Endothelial cell (in vitro differentiated cells): ENCODE measurements around the gene FKBP9. TPM values are rescaled to one million over a fixed set of nuclear protein-coding genes. Genes with fewer than 3 reads are reported as not detected.

Experiments
- DNase-seq: peaks from one replicate; pipeline ENCODE4 v3.0.0; 2021; ENCODE audit warnings: low spot score
- H3K27ac Mint-ChIP-seq: one replicate; pipeline ENCODE4 v1.8.0; 2021; ENCODE audit warnings: mixed read lengths, inconsistent platforms; ENCODE audit not compliant: unreplicated experiment
- H3K27me3 Mint-ChIP-seq: one replicate; pipeline ENCODE4 v1.8.0; 2021; ENCODE audit warnings: mild to moderate bottlenecking, moderate library complexity, mixed read lengths, inconsistent platforms; ENCODE audit not compliant: unreplicated experiment
- H3K36me3 Mint-ChIP-seq: one replicate; pipeline ENCODE4 v1.8.0; 2021; ENCODE audit warnings: mild to moderate bottlenecking, low read depth, mixed read lengths, inconsistent platforms; ENCODE audit not compliant: unreplicated experiment
- H3K4me1 Mint-ChIP-seq: one replicate; pipeline ENCODE4 v1.8.0; 2021; ENCODE audit warnings: mild to moderate bottlenecking, mixed read lengths, inconsistent platforms; ENCODE audit not compliant: unreplicated experiment
- H3K4me3 Mint-ChIP-seq: one replicate; pipeline ENCODE4 v1.8.0; 2021; ENCODE audit warnings: mild to moderate bottlenecking, mixed read lengths, inconsistent platforms; ENCODE audit not compliant: unreplicated experiment
- H3K9me3 Mint-ChIP-seq: one replicate; pipeline ENCODE4 v1.8.0; 2021; ENCODE audit warnings: mixed read lengths, inconsistent platforms; ENCODE audit not compliant: unreplicated experiment
- total RNA-seq: library from RNA; stranded (reverse); fragmentation: NEBNext Ultra II Directional; extraction: Animal tissue kit (Norgen Biotek cat#: 25700); gene quantifications from one replicate; pipeline ENCODE4 v1.2.1, GENCODE V29; 2021; ENCODE audit not compliant: unreplicated experiment
- TF ChIP-seq, protein P1 (sequence below): fragments of 200-600 bp; sonication (generic); IDR thresholded peaks from one replicate; pipeline ENCODE4 v1.5.0; 2021; ENCODE audit warnings: antibody characterized with exemption; ENCODE audit not compliant: unreplicated experiment

The FKBP9 gene
- total RNA-seq, 1 donor from 2014 or later: 218 TPM

DNA sequence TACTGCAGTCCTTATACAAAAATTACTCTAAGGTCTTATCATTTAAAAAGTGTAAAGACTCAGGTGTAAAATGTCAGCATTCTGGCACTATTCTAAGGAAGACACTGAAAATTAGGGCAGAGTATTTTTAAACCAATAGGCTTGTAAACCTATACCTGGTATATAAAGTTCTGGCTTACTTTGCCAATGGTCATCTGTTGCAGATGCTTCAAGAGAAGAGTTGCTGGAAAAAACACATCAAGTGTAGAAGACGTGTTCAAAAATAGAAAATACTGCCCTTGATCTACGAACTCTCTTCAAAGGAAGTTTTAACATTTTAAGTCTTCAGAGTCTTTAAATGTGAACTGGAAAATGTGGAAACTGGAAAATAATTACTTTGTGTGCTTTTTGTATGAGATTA, 81.4 kb downstream of the FKBP9 start:
- H3K36me3 Mint-ChIP-seq: no peaks in the 10 kb centered on the region
- no peak for DNase-seq
- no peak overlapping the region for H3K27ac Mint-ChIP-seq
- TF ChIP-seq, protein P1, sequence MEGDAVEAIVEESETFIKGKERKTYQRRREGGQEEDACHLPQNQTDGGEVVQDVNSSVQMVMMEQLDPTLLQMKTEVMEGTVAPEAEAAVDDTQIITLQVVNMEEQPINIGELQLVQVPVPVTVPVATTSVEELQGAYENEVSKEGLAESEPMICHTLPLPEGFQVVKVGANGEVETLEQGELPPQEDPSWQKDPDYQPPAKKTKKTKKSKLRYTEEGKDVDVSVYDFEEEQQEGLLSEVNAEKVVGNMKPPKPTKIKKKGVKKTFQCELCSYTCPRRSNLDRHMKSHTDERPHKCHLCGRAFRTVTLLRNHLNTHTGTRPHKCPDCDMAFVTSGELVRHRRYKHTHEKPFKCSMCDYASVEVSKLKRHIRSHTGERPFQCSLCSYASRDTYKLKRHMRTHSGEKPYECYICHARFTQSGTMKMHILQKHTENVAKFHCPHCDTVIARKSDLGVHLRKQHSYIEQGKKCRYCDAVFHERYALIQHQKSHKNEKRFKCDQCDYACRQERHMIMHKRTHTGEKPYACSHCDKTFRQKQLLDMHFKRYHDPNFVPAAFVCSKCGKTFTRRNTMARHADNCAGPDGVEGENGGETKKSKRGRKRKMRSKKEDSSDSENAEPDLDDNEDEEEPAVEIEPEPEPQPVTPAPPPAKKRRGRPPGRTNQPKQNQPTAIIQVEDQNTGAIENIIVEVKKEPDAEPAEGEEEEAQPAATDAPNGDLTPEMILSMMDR: no peak
- H3K4me1 Mint-ChIP-seq: peaks cover 10% of the 10 kb centered on the region
- peaks cover 2% of the 10 kb centered on the region for H3K27me3 Mint-ChIP-seq
- H3K9me3 Mint-ChIP-seq: no peaks in the 10 kb centered on the region
- no peak overlapping the region for H3K4me3 Mint-ChIP-seq

DNA sequence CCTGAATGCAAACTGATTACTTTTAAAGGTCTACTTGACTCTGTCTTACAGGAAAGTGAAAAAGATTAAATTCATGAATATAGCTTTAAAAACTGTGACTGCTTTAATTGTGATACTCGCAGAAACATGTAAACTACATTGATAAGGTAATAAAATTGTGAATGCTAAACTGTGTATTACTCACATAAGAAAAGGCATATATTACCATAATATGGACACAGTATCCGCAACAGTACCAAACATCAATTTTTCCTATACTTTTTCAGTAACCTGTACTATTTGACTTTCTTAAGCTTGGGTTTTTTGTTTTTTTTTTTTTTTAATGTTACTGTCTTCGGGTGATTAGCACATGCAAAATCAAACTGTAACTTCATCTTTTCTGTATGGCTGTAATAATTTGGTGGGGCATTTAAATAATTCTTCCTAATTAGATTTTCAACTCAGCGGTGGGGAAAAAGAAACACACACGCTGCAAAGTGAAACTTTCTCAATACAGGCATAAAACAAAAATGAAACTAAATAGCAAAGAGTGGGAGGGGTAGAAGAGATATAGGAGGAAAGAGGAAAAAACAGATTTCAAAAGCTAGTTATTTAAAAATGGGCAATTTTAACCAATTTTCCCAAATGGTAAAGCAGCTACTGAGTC, 82.1 kb downstream of the FKBP9 start:
- H3K4me3 Mint-ChIP-seq: no peak overlapping the region
- no peak for DNase-seq
- TF ChIP-seq, protein P1: no peak
- H3K27me3 Mint-ChIP-seq: no peaks in the 10 kb centered on the region
- H3K27ac Mint-ChIP-seq: no peak overlapping the region
- H3K36me3 Mint-ChIP-seq: no peaks in the 10 kb centered on the region
- H3K9me3 Mint-ChIP-seq: no peaks in the 10 kb centered on the region
- peaks cover 15% of the 10 kb centered on the region for H3K4me1 Mint-ChIP-seq

DNA sequence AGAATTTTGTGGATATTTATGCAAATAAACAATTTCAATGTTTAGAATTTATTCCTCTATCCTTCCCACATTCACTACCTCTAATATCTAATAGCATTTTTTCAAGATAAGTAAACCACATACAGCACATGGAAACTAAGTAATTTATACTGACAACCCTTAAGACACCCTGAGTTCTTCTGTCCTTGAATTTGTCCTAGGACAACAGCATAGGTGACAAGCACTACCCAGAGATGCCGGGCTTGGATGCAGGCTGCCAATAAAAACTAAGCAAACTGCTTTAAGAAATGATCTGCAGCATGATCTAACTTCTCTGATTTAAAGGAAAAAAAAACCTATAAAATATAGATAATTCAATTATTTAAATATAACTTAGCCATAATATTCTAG, 82.7 kb downstream of the FKBP9 start:
- no peak for DNase-seq
- peaks cover 17% of the 10 kb centered on the region for H3K4me1 Mint-ChIP-seq
- no peaks in the 10 kb centered on the region for H3K9me3 Mint-ChIP-seq
- no peaks in the 10 kb centered on the region for H3K36me3 Mint-ChIP-seq
- no peaks in the 10 kb centered on the region for H3K27me3 Mint-ChIP-seq
- TF ChIP-seq, protein P1: no peak
- no peak overlapping the region for H3K4me3 Mint-ChIP-seq
- no peak overlapping the region for H3K27ac Mint-ChIP-seq

DNA sequence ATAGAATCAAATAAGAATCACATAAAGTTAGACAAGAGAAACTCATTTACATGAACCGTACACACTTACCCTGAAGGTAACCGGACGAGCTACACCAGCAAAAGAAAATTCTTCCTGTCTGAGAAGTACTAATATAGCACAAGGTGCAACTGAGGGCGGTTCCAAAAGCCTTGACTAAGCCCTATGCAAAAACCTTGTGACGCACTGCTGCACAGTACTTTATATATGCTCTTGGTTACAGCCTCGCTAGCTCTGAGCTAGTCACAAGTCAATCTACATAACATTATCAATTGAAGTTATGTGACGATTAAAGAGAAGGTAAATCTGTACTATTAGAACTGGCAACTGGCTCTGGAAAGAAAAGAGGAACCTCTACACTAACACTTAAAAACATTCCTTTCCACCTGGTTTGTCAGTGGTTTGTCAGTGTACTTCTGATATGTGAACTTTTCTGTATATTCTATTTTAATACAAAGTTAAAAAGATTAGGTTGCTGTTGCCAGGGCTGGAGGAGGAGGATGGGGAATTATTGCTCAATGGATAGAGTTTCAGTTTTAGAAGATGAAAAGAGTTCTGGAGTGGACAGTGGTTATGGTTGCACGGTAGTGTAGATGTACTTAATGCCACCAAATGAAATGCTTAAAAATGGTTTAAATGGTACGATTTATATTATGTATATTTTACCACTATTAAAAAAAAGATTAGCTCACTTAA, 83.7 kb downstream of the FKBP9 start:
- no peak overlapping the region for H3K27ac Mint-ChIP-seq
- H3K36me3 Mint-ChIP-seq: no peaks in the 10 kb centered on the region
- TF ChIP-seq, protein P1: no peak
- H3K4me3 Mint-ChIP-seq: no peak overlapping the region
- no peaks in the 10 kb centered on the region for H3K9me3 Mint-ChIP-seq
- H3K27me3 Mint-ChIP-seq: no peaks in the 10 kb centered on the region
- DNase-seq: no peak
- H3K4me1 Mint-ChIP-seq: peaks cover 17% of the 10 kb centered on the region
